ENCODE results near the gene CLEC2B. TPM values are rescaled to one million over a fixed set of nuclear protein-coding genes. Genes with fewer than 3 reads are reported as not detected.
A peak's percentile ranks its signal among the peaks of the same experiment; 100 is the strongest.
"Not testable (repeated sequence)": the region's sequence is repeated elsewhere in the genome, so short reads cannot be mapped to it uniquely, and the experiment has no call there.

CLEC2B gene
- total RNA-seq, 1 donor from 2014 or later: 4.4 TPM

DNA sequence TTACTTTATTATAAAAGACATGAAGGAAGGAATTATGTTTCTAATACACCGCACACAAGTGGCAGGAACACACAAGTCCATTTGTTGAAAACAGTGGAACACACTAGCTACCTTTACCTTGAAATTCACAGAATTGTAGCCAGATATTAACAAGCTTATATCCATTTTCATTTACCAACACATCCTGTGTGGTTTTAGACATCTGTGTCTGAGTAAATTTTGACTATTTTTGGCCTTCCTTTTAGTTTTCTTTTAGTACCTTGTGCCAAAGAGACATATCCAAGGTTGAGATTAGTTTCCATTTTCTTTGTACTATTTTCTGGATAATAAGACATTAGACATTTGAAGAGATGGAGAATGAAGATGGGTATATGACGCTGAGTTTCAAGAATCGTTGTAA lies 12.1 kb upstream of the CLEC2B start, which contains the start of gene KLRF2:
KLRF2 (plus strand) TSS at position 244 of the 400 bp plus-strand sequence; CDS start at position 351, 107 bp downstream.
- TF ChIP-seq, protein P1, sequence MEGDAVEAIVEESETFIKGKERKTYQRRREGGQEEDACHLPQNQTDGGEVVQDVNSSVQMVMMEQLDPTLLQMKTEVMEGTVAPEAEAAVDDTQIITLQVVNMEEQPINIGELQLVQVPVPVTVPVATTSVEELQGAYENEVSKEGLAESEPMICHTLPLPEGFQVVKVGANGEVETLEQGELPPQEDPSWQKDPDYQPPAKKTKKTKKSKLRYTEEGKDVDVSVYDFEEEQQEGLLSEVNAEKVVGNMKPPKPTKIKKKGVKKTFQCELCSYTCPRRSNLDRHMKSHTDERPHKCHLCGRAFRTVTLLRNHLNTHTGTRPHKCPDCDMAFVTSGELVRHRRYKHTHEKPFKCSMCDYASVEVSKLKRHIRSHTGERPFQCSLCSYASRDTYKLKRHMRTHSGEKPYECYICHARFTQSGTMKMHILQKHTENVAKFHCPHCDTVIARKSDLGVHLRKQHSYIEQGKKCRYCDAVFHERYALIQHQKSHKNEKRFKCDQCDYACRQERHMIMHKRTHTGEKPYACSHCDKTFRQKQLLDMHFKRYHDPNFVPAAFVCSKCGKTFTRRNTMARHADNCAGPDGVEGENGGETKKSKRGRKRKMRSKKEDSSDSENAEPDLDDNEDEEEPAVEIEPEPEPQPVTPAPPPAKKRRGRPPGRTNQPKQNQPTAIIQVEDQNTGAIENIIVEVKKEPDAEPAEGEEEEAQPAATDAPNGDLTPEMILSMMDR (IDR thresholded peaks at IDR 0.05; ENCODE audit: borderline replicate concordance): no peak
- Histone ChIP-seq H3K4me3 (no peak within 1 kb of the TSS), H3K27me3 (ENCODE audit: low read depth) (no peaks in the 10 kb centered on the region), H3K4me1 (no peaks in the 10 kb centered on the region), H3K9me3 (replicated peaks) (no peaks in the 10 kb centered on the region), H3K36me3 (no peaks in the 10 kb centered on the region), H3K27ac (replicated peaks) (no peak within 1 kb of the TSS)
- intact Hi-C loops (cut with micrococcal nuclease): no loop called here
- no peak for DNase-seq

DNA sequence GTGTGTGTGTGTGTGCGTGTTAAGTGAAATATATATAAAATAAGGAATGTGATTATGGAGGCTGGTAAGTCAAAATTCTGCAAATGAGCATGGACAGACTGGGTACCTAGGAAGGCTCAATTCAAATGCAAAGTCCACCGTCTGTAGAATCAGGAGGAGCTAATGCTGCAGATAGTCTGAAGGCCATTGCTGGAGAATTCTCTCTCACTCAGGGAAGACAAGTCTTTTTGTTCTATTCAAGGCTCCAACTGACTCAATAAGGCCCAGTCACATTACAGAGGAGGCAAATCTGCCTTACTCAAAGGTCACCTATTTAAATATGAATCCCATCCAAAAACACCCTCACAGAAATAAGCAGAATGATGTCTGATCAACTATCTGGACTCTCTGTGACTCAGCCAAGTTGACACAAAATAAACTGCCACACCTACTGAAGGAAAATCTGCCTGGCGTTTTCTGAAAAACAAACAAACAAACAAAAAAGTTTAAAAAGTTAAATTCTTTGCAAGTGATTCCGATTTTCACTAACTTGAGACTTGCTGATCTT lies 11.5 kb upstream of the CLEC2B start:
- intact Hi-C loops (cut with micrococcal nuclease): no loop called here
- Histone ChIP-seq H3K4me1 (no peaks in the 10 kb centered on the region), H3K36me3 (no peaks in the 10 kb centered on the region), H3K9me3 (replicated peaks) (no peaks in the 10 kb centered on the region), H3K27ac (replicated peaks) (no peak overlapping the region), H3K4me3 (no peak overlapping the region), H3K27me3 (ENCODE audit: low read depth) (no peaks in the 10 kb centered on the region)
- TF ChIP-seq, protein P1 (IDR thresholded peaks at IDR 0.05; ENCODE audit: borderline replicate concordance): no peak
- DNase-seq: no peak

DNA sequence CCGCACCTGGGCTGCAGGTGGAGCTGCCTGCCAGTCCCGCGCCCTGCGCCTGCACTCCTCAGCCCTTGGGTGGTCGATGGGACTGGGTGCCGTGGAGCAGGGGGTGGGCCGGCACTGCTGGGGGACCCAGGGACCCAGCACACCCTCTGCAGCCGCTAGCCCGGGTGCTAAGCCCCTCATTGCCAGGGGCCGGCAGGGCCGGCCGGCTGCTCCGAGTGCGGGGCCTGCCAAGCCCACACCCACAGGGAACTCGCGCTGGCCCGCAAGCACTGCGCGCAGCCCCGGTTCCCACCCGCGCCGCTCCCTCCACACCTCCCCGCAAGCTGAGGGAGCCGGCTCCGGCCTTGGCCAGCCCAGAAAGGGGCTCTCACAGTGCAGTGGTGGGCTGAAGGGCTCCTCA lies 7.0 kb upstream of the CLEC2B start:
- H3K4me3 ChIP-seq; H3K36me3 ChIP-seq; DNase-seq; intact Hi-C loops (cut with micrococcal nuclease); H3K4me1 ChIP-seq; H3K27me3 ChIP-seq (ENCODE audit: low read depth); H3K9me3 ChIP-seq (replicated peaks); H3K27ac ChIP-seq (replicated peaks): not testable (repeated sequence)

DNA sequence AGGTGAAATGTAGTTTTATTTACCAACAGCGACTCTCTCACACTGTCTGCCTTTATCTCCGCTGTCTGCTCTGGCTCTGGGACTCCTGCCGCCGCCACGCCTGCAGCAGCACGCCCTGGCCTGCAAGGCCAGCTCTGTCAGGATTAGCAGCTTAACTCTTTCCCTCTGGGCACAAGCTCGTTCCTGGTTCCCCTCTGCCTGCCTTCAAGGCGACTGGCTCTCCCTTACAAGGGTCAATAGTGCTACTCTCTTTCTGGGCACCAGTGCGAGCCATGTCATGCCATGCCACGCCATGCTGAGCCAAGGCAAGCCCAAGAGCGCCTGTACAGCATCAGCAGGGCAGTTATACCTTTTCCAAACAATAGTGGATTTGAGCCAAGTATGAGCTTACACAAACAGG lies 3.6 kb upstream of the CLEC2B start:
- Histone ChIP-seq H3K36me3 (no peaks in the 10 kb centered on the region), H3K4me3 (no peak overlapping the region), H3K27me3 (ENCODE audit: low read depth) (no peaks in the 10 kb centered on the region), H3K27ac (replicated peaks) (no peak overlapping the region), H3K4me1 (peaks cover 5% of the 10 kb centered on the region), H3K9me3 (replicated peaks) (no peaks in the 10 kb centered on the region)
- intact Hi-C loops (cut with micrococcal nuclease): no loop called here
- DNase-seq: no peak
- TF ChIP-seq, protein P1 (IDR thresholded peaks at IDR 0.05; ENCODE audit: borderline replicate concordance): no peak

DNA sequence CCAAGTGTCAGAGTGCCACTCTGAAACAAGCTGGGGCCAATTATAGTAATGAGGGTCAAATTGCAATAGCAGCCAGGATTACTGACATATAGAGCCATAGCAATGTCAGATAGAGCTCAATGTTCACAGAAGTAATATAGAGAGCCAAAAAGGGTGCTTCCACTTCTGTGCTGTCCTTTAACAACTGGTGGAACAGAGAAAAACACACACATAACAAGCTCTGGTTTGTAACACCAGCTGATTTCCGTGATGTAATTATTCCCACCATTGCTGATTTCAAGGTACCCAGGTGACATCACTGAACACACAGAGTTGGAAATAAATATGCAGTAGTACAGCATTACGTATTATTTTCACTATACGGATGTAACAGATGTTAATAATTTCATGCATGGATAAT lies 3.0 kb upstream of the CLEC2B start:
- Histone ChIP-seq H3K27ac (replicated peaks) (no peak overlapping the region), H3K4me3 (no peak overlapping the region), H3K36me3 (no peaks in the 10 kb centered on the region), H3K9me3 (replicated peaks) (no peaks in the 10 kb centered on the region), H3K4me1 (peaks cover 5% of the 10 kb centered on the region), H3K27me3 (ENCODE audit: low read depth) (no peaks in the 10 kb centered on the region)
- intact Hi-C loops (cut with micrococcal nuclease): no loop called here
- no peak for DNase-seq
- TF ChIP-seq, protein P1 (IDR thresholded peaks at IDR 0.05; ENCODE audit: borderline replicate concordance): no peak

DNA sequence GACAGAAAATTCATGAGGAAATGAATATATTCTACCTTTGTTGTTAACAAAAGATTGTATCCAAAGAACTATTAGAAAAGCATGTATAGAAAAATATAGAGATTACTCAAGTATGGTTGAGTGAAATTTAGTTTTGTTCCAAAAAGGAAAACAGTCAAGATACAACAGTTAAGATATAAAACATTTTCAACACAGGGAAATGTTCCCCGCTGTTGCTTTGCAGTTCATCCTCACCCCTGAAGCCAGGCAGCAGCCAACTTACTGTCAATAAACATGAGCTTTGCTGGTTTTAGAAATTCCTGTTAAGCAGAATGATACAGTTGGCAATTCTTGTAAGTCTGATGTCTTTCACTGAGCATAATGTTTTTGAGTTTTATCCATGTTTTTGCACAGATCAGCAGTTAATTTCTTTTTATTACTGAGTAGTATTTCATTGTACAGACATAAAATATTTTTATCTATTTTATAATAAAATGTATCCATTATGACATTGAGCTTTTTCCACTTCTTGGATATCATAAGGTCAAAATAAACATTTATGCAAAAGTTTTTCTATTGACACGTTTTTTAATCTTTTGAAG lies 1.2 kb upstream of the CLEC2B start:
- Histone ChIP-seq H3K27me3 (ENCODE audit: low read depth) (no peaks in the 10 kb centered on the region), H3K4me3 (peak overlapping the region; percentile 63), H3K27ac (replicated peaks) (peak overlapping the region; percentile 89), H3K9me3 (replicated peaks) (no peaks in the 10 kb centered on the region), H3K4me1 (peaks cover 5% of the 10 kb centered on the region), H3K36me3 (no peaks in the 10 kb centered on the region)
- intact Hi-C loops (cut with micrococcal nuclease): no loop called here
- DNase-seq: no peak
- TF ChIP-seq, protein P1 (IDR thresholded peaks at IDR 0.05; ENCODE audit: borderline replicate concordance): no peak
